NB4 (cell line): ENCODE results near the gene ASCL3.
"Not testable (repeated sequence)": the region's sequence is repeated elsewhere in the genome, so short reads cannot be mapped to it uniquely, and the experiment has no call there.

Source experiments
- DNase-seq: peaks from one replicate; pipeline ENCODE4 v3.0.0; 2010; ENCODE audit warnings: low read depth
- H3K4me3 ChIP-seq: one replicate; pipeline ENCODE4 v1.5.1; 2011; ENCODE audit warnings: mild to moderate bottlenecking, low read depth, low read length, moderate library complexity
- MYC ChIP-seq: IDR thresholded peaks from 2 replicates; pipeline ENCODE4 v1.6.1; 2011; ENCODE audit warnings: low read depth, low read length
- POLR2A ChIP-seq: IDR thresholded peaks from 2 replicates; pipeline ENCODE4 v1.6.1; 2011; ENCODE audit warnings: mild to moderate bottlenecking; ENCODE audit not compliant: insufficient read length; ENCODE audit errors: extremely low read depth
- TF ChIP-seq, protein P1 (sequence below): IDR thresholded peaks from one replicate; pipeline ENCODE4 v1.5.1; 2012; ENCODE audit warnings: low read depth, low read length
- TF ChIP-seq, protein P2 (sequence below): IDR thresholded peaks from 2 replicates; pipeline ENCODE4 v1.6.1; 2011; ENCODE audit warnings: low read depth, low read length

The ASCL3 gene

DNA sequence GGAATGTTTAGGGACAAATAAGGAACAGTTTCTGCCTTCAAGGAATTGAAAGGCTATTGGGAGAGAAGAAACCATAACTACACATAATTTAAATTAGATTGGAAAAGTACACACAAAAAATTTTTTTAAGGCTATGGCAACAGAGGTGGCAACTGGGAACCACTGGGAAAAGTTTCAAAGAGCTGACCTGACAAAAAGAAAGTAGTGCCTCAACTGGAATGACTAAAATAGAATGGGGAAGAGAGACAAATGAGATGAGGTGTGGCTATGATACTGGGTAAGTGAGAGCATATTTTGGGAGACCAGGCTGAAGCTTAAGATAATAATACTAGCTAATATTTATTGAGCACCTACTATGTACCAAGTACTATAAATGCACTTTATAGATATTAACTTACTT is 34.7 kb downstream of the ASCL3 start:
- no peak for DNase-seq
- TF ChIP-seq, protein P1, sequence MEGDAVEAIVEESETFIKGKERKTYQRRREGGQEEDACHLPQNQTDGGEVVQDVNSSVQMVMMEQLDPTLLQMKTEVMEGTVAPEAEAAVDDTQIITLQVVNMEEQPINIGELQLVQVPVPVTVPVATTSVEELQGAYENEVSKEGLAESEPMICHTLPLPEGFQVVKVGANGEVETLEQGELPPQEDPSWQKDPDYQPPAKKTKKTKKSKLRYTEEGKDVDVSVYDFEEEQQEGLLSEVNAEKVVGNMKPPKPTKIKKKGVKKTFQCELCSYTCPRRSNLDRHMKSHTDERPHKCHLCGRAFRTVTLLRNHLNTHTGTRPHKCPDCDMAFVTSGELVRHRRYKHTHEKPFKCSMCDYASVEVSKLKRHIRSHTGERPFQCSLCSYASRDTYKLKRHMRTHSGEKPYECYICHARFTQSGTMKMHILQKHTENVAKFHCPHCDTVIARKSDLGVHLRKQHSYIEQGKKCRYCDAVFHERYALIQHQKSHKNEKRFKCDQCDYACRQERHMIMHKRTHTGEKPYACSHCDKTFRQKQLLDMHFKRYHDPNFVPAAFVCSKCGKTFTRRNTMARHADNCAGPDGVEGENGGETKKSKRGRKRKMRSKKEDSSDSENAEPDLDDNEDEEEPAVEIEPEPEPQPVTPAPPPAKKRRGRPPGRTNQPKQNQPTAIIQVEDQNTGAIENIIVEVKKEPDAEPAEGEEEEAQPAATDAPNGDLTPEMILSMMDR = no peak
- TF ChIP-seq MYC (no peak), POLR2A (no peak)
- TF ChIP-seq, protein P2, sequence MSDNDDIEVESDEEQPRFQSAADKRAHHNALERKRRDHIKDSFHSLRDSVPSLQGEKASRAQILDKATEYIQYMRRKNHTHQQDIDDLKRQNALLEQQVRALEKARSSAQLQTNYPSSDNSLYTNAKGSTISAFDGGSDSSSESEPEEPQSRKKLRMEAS = no peak
- no peak overlapping the region for H3K4me3 ChIP-seq

DNA sequence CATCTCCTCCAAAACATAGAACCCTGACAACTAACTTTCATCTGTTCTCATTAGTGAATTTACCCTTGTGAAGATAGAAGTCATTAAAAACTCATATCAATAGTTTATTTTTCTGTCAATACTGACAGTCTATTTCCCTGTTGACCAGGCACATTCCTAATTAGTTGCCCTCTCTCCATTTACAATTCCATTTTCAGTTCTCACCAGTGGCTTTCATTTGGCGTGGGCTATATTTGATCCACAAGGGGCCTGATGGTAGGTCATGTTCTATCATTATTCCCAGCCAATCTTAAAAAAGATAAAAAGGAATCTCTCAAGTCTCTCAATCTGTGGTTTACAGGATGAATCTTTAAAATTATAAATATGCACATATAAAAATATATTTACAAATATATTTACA is 35.7 kb downstream of the ASCL3 start:
- DNase-seq = no peak
- no peak overlapping the region for H3K4me3 ChIP-seq
- TF ChIP-seq POLR2A (no peak), MYC (no peak)
- TF ChIP-seq, protein P1 = no peak
- TF ChIP-seq, protein P2 = no peak

DNA sequence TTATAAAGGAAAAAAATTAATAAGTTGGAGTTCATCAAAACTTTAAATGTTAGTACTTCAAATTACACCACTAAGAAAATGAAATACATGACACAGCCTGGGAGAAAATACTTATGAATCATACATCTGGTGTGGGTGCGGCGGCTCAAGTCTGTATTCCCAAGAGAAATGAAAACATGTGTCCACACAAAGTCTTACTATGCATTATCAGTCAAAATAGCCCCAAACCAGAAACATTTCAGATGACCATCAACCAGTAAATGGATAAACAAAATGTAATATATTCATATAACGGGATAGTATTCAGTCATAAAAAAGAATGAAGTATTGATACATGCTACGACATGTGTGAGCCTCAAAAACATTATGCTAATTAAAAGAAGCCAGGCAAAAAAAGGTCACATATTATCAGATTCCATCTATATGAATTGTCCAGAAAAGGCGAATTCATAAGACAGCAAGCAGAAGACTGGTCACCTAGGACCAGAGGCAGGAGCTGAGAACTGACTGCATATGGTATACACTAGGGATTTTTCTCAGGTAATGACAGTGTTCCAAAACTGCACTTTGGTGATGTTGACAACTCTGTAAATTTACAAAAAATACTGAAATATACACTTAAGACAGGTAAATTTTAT is 37.2 kb downstream of the ASCL3 start:
- peak; percentile 45 for DNase-seq

DNA sequence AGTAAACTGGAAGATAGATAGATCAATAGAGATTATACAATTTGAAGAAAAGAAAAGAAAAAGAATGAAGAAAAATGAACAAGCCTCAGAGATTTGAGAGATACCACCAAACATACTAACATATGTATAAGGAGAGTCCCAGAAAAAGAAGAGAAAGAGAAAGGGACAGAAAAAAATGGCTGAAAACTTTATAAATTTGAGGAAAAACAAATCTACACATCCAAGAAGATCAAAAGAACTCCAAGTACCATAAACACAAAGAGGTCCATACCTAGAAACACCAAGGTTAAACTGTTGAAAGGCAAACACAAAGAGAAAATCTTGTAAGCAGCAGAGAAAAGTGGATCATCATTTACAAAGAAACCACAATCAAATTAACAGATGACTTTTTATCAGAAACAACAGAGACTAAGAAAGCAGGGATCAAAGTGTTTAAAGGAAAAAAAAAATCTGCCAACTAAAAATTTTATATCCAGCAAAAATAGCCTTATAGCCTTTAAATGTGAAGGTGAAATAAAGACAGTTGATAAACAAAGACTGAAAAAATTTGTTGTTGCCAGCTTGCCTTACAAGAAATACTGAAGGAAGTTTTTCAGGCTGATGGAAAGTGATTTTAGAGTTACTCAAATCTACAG is 43.6 kb downstream of the ASCL3 start:
- no peak for DNase-seq
- no peak for TF ChIP-seq POLR2A
- TF ChIP-seq, protein P2 = no peak
- TF ChIP-seq MYC = no peak
- TF ChIP-seq, protein P1 = no peak
- H3K4me3 ChIP-seq = no peak overlapping the region

More for the DNA sequence above, 37.2 kb downstream of the ASCL3 start:
- TF ChIP-seq, protein P1 = no peak
- no peak for TF ChIP-seq POLR2A
- no peak for TF ChIP-seq MYC
- TF ChIP-seq, protein P2 = no peak
- H3K4me3 ChIP-seq = no peak overlapping the region

DNA sequence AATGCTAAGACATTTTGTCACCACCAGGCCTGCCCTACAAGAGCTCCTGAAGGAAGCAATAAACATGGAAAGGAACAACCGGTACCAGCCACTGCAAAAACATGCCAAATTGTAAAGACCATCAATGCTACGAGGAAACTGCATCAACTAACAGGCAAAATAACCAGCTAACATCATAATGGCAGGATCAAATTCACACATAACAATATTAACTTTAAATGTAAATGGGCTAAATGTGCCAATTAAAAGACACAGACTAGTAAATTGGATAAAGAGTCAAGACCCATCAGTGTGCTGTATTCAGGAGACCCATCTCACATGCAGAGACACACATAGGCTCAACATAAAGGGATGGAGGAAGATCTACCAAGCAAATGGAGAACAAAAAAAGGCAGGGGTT is 51.6 kb downstream of the ASCL3 start:
- not testable (repeated sequence) for H3K4me3 ChIP-seq, DNase-seq
